Vagina (tissue), 2 donors: ENCODE measurements around the gene SHISA4.

Experiments used
- CTCF ChIP-seq, 3 experiments: fragments of 450-650 bp in 2 of 3; fragments of 200-600 bp in 1 of 3; sonication (generic) in 1 of 3; IDR thresholded peaks; one replicate each; pipeline ENCODE4 v1.5.1; 2017 to 2019; ENCODE audit warnings: antibody characterized with exemption in 3 of 3, mild to moderate bottlenecking in 2 of 3, moderate library complexity in 2 of 3
- POLR2AphosphoS5 ChIP-seq, 2 donors: sonication (generic); formaldehyde crosslinking; IDR thresholded peaks; one replicate each; pipeline ENCODE4 v1.9.0; 2017; ENCODE audit warnings: antibody characterized with exemption in 2 of 2, mild to moderate bottlenecking in 2 of 2, low read depth in 1 of 2; ENCODE audit not compliant: insufficient read depth in 1 of 2

GRCh38 chr1:201851949-201852348 lies 36.7 kb upstream of the SHISA4 start:
- TF ChIP-seq CTCF (IDR thresholded peaks at IDR 0.05) (no peak), POLR2AphosphoS5 (IDR thresholded peaks at IDR 0.05; ENCODE audit: insufficient read depth in 1 of 2, low read depth in 1 of 2) (no peak)
